Pancreas (tissue), 10 donors: ENCODE results near the gene ISL2. TPM values are rescaled to one million over a fixed set of nuclear protein-coding genes. Genes with fewer than 3 reads are reported as not detected.

Source experiments
- ATAC-seq, 4 donors: fragments of 200-7000 bp; cut with Tn5 transposase; one replicate each; pipeline versions ENCODE4 v1.8.0 to v1.9.1; 2020; ENCODE audit warnings: mild to moderate bottlenecking in 4 of 4, moderate library complexity in 4 of 4
- DNase-seq, 6 donors: peaks; one replicate each; pipeline ENCODE4 v3.0.0-alpha.2; 2020
- FAIRE-seq: peaks from 2 replicates; lab custom pipeline; 2012; peaks lifted over from hg19 to GRCh38; lab: Jason Lieb, UNC
- H3K27ac ChIP-seq, 4 donors: fragments of 200-600 bp; sonication (generic); 1 replicate in 3 of 4; 2 replicates in 1 of 4; pipeline versions ENCODE4 v1.5.0 to v1.8.0; 2020
- H3K27me3 ChIP-seq, 4 donors: fragments of 200-600 bp; one replicate each; pipeline ENCODE4 v1.8.0; 2021
- H3K36me3 ChIP-seq, 3 donors: fragments of 200-600 bp; sonication (generic) in 1 of 3; one replicate each; pipeline versions ENCODE4 v1.5.0 to v1.8.0; 2020 to 2021
- H3K4me1 ChIP-seq, 3 donors: fragments of 200-600 bp; one replicate each; pipeline ENCODE4 v1.8.0; 2021
- H3K4me3 ChIP-seq, 4 donors: fragments of 200-600 bp; sonication (generic) in 2 of 4; one replicate each; pipeline versions ENCODE4 v1.5.0 to v1.8.0; 2020 to 2021
- H3K9me3 ChIP-seq, 4 donors: fragments of 200-600 bp; one replicate each; pipeline ENCODE4 v1.8.0; 2021
- CTCF ChIP-seq, 4 donors: fragments of 200-600 bp; sonication (generic) in 3 of 4; IDR thresholded peaks; one replicate each; pipeline versions ENCODE4 v1.5.0 to v1.8.0; 2021; ENCODE audit warnings: antibody characterized with exemption in 4 of 4
- WGBS, 2 donors: extraction: QIAGEN DNeasy Blood & Tissue Kit; methylation state at CpG; one replicate each; pipeline ENCODE4 v1.1.7; 2013; 5-methylcytosine and 5-hydroxymethylcytosine counted together
- intact Hi-C, 3 donors: fragments of 100-400 bp; cut with DNase I; formaldehyde crosslinking; loops; one replicate each; pipeline versions ENCODE4 v1.11.1 to v1.14.2; 2022
- polyA plus RNA-seq, 2 donors: library from polyadenylated mRNA; stranded (reverse); fragments of 200-250 nt; gene quantifications; one replicate each; pipeline ENCODE4 v1.2.3, GENCODE V29; 2013
- total RNA-seq, 6 donors: library from RNA; stranded (reverse); fragmentation: NEBNext Ultra II Directional in 4 of 6; extraction: Animal tissue kit (Norgen Biotek cat#: 25700) in 4 of 6; gene quantifications; one replicate each; pipeline versions ENCODE4 v1.2.1 to v1.2.4, GENCODE V29; 2021 to 2023
- donor health status: healthy with polysubstance abuse.
- donor health status: DM: no; HTN: no; CAD: no; lungs with moderate emphysema.
- donor health status: DM: no; HTN: no; CAD: no.
- donor health status: control.
- donor health status: control.
- donor health status: Bipolar disorder and iron deficiency.
- donor health status: DM: yes; HTN: yes; CAD: no.
- donor health status: DM: no; HTN: no; CAD: no.
- donor health status: DM: no; HTN: no; CAD: no.
- donor health status: DM: yes; HTN: yes; CAD: no.

The ISL2 gene
- total and polyA plus RNA-seq, 8 donors = 0.11 to 0.41 (median 0.16) TPM; not detected in 5

DNA sequence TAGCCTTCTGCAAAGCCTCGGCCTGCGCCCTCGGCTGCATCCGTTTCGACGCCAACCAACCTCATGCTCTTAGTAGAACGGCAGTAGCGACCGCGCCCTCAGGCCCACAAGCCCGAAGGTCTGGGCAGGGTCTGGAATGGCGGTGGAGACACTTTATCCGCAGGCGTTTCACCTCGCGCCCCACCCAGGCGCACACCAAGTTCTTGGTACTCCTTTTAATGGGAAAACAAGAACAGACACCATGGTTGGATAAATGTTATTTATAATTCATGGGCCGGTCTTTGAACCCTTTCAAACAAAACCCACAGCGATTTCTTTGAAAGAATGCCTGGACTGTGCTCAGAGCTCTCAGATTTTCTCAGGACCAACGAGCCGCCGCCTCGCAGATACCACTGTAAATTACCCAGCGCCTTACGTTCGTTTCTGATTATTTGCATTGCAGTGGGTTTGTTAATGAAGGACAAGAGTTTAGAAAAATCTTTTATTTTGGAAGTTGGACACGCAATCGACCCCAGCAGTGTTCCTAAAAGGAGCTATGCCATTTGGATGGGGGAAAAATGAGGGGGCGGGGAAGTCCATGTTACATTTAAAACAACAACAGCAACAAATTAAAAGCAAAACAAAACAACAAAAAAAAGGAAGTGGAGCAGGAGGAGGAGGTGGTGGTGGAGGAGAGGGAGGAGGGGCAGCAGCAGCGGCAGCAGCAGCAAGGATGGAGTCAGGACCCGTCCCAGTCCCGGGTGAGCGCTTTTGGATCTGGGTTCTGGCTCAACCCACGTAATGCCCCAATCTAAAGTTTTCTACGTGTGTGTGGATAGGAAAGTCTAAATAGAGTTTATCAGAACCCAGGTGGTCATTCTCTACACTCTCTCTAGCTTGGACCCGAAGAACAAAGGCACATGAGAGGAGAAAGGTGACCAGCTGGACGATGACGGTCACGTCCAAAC lies 993 bp upstream of the ISL2 start:
- Histone ChIP-seq H3K27me3 (peaks cover 0 to 49% (median 15%) of the 10 kb centered on the region in 4 donors), H3K27ac (no peak overlapping the region), H3K4me3 (peak overlapping the region in 1 of 4 donors; percentile 2), H3K36me3 (no peaks in the 10 kb centered on the region), H3K4me1 (peaks cover 0 to 19% (median 0%) of the 10 kb centered on the region in 3 donors), H3K9me3 (no peaks in the 10 kb centered on the region)
- DNase-seq = no peak
- intact Hi-C loops = no loop called here
- no peak for FAIRE-seq
- ATAC-seq = no peak
- no peak for TF ChIP-seq CTCF (IDR thresholded peaks at IDR 0.05)
- WGBS, 2 donors = 20 to 21% methylated on average over 39 of the region's 39 CpGs

DNA sequence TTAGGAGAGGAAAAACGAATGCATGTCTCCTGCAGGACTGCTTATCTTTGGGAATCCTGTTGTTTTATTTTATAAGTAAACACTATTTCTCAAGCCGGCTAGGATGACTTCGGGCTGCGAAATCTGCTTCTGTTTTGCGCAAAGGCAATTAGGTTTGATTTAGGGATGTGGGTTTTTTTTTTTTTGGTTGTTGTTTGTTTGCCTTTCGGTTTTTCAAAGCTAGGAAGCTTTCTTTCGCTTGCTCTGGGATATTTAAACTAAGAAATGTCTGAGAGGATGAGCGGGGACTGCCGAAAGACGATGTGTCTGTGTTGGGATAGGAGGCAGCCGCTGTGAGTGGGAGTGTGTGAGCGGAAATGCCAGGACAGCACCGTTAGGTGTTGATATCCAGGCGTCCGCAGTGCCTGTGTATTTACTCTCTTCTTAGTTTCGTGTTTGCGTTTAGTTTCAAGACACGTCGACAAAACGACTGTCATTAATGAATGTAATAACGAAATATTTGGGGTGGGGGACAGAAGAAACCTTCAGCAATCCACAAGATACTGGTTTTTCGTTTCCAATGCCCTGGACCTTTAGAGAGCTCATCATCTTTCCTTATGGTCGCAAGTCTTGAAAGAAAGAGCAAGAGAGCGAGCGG lies 604 bp downstream of the ISL2 start:
- Histone ChIP-seq H3K4me3 (peak overlapping the region in 1 of 4 donors; percentile 17), H3K4me1 (peaks cover 0 to 30% (median 0%) of the 10 kb centered on the region in 3 donors)
- 14 to 15% methylated on average over 25 of the region's 25 CpGs for WGBS, 2 donors

DNA sequence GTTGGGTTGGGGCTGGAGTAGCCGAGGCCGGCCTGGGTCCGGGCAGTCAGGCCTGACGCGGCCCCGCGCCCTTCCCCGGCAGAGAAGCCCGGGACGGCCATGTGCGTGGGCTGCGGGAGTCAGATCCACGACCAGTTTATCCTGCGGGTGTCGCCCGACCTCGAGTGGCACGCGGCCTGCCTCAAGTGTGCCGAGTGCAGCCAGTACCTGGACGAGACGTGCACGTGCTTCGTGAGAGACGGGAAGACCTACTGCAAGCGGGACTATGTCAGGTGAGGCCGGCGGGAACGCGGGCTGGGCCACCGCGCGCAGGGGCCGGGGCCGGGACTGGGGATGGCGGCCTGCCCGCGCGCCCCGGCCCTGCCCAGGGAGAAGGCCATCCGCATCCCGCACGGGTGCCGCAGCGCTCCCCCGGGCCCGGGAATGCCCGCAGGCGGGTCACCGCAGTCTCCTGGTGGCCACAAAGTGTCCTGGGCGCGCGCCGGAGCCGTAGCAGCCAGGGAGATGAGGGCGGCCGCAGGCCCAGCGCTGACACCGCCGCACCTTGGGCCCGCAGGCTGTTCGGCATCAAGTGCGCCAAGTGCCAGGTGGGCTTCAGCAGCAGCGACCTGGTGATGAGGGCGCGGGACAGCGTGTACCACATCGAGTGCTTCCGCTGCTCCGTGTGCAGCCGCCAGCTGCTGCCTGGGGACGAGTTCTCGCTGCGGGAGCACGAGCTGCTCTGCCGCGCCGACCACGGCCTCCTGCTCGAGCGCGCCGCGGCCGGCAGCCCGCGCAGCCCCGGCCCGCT lies 1.3 kb downstream of the ISL2 start:
- ATAC-seq = no peak
- H3K36me3 ChIP-seq = no peaks in the 10 kb centered on the region
- peaks cover 5 to 66% (median 21%) of the 10 kb centered on the region in 4 donors for H3K27me3 ChIP-seq
- no peak for TF ChIP-seq CTCF (IDR thresholded peaks at IDR 0.05)
- 9 to 14% methylated on average over 65 to 89 of the region's 89 CpGs for WGBS, 2 donors
- FAIRE-seq = no peak
- H3K9me3 ChIP-seq = no peaks in the 10 kb centered on the region
- peak overlapping the region in 1 of 4 donors; percentile 17 for H3K4me3 ChIP-seq
- no peak overlapping the region for H3K27ac ChIP-seq
- intact Hi-C loops = no loop called here
- peaks cover 0 to 35% (median 0%) of the 10 kb centered on the region in 3 donors for H3K4me1 ChIP-seq
- peak in 1 of 6 donors; percentile 73 for DNase-seq

More for the DNA sequence above, 604 bp downstream of the ISL2 start:
- Histone ChIP-seq H3K27ac (no peak overlapping the region), H3K27me3 (peaks cover 0 to 59% (median 16%) of the 10 kb centered on the region in 4 donors), H3K9me3 (no peaks in the 10 kb centered on the region), H3K36me3 (no peaks in the 10 kb centered on the region)
- FAIRE-seq (no peak), DNase-seq (no peak), ATAC-seq (no peak)
- no peak for TF ChIP-seq CTCF (IDR thresholded peaks at IDR 0.05)
- intact Hi-C loops = no loop called here

DNA sequence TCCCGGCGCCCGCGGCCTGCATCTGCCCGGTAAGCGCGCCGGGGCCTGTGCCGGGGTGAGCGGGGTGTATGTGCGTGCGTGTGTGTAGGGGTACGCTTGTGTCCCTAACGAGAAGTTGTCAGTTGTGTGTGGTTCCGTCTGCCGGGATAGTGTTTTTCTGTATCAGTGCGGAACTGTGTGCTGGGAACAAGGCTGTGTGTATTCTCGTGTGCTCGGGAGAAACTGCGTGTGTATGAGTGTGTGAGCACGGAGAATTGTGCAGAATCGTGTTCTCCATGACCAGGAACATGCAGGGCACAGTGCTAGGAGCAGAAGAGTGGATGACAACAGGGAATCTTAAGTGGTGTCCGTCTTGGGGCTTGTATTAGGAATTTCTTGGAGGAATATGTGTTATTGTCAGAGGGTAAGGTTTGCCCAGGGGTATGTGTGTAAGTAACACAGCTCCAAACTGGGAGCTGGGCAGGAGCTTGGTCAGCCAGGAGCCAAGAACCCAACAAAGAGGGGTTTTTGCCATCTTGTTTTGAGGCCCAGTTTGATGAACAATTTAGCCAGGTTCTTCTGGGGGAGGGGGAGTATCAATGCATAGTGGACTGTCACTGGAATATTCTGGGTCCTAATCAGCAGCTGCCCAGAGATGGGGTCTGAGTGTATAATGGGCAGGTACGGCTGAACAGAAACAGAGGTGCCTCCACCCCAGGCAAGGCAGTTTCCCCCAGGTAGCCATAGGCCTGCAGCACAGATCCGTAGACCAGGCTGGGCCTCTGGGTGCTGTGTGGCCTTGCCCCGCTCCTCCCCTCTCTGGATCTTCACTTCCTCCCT lies 2.1 kb downstream of the ISL2 start:
- Histone ChIP-seq H3K4me3 (no peak overlapping the region), H3K27me3 (peaks cover 9 to 74% (median 23%) of the 10 kb centered on the region in 4 donors), H3K9me3 (no peaks in the 10 kb centered on the region), H3K27ac (no peak overlapping the region), H3K36me3 (no peaks in the 10 kb centered on the region), H3K4me1 (peaks cover 0 to 36% (median 0%) of the 10 kb centered on the region in 3 donors)
- intact Hi-C loops = no loop called here
- FAIRE-seq = no peak
- DNase-seq = no peak
- WGBS, 2 donors = 40 to 41% methylated on average over 26 of the region's 26 CpGs
- no peak for ATAC-seq
- no peak for TF ChIP-seq CTCF (IDR thresholded peaks at IDR 0.05)
